HEK293T (cell line): ENCODE measurements around the gene MYL5.

Source experiments
- BHLHE40 ChIP-seq: fragments of 450-650 bp; IDR thresholded peaks from 2 replicates; pipeline ENCODE4 v1.6.1; 2016; ENCODE audit warnings: mild to moderate bottlenecking, moderate library complexity, borderline replicate concordance
- ELF4 ChIP-seq: fragments of 450-650 bp; IDR thresholded peaks from 2 replicates; pipeline ENCODE4 v1.6.1; 2017; ENCODE audit warnings: antibody characterized with exemption
- FOXK2 ChIP-seq: fragments of 450-650 bp; IDR thresholded peaks from 2 replicates; pipeline ENCODE4 v1.6.1; 2016; ENCODE audit warnings: mild to moderate bottlenecking
- FOXM1 ChIP-seq: fragments of 450-650 bp; IDR thresholded peaks from 2 replicates; pipeline ENCODE4 v1.6.1; 2017; ENCODE audit warnings: mild to moderate bottlenecking, borderline replicate concordance
- HDGF ChIP-seq: fragments of 450-650 bp; IDR thresholded peaks from 2 replicates; pipeline ENCODE4 v1.6.1; 2017; ENCODE audit warnings: antibody characterized with exemption, borderline replicate concordance
- L3MBTL2 ChIP-seq: fragments of 450-650 bp; conservative IDR thresholded peaks from 2 replicates; pipeline ENCODE4 v1.6.1; 2016; ENCODE audit warnings: mild to moderate bottlenecking
- NFRKB ChIP-seq: fragments of 450-650 bp; IDR thresholded peaks from 2 replicates; pipeline ENCODE4 v1.6.1; 2016; ENCODE audit warnings: mild to moderate bottlenecking, moderate library complexity
- TARDBP ChIP-seq: fragments of 450-650 bp; IDR thresholded peaks from 2 replicates; pipeline ENCODE4 v1.6.1; 2016
- ZNF384 ChIP-seq: fragments of 450-650 bp; IDR thresholded peaks from 2 replicates; pipeline ENCODE4 v1.6.1; 2016

GRCh38 chr4:649751-650310, 24.5 kb upstream of the MYL5 start:
- TF ChIP-seq NFRKB (no peak), FOXM1 (no peak), HDGF (no peak), BHLHE40 (no peak), ELF4 (no peak), TARDBP (no peak), L3MBTL2 (no peak), FOXK2 (no peak), ZNF384 (no peak)
